HG03135 (cell line): ENCODE measurements around the gene LTA.

Experiments
- ATAC-seq: cut with Tn5 transposase; IDR thresholded peaks from one replicate; pipeline ENCODE4 v1.9.1; 2021; ENCODE audit warnings: mild to moderate bottlenecking, moderate library complexity; ENCODE audit not compliant: unreplicated experiment

LTA gene

DNA sequence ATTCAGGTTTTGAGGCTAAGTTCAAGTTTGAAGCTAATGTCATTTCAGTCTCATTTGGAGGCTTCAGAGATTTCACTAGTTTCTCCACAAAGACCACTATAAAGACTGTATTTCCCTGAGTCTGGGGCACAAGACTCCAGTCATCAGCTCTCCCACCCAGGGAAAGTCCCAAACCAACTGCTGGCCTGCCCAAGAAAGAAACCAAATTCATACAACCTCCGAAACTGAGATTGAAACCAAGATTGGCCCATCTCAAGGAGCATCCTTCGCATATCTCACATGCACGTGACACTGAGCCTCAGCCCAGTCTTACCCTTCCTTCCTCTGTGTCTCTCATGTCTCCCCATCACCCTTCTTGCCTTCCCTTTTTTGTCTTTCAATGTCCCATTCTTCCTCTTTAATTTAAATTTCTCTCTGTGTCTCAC lies 3.5 kb upstream of the LTA start:
- peak; percentile 55 for ATAC-seq

- ATAC-seq: no peak
These were observed 2.1 kb upstream of the LTA start for GRCh38 chr6:31569861-31570536.

DNA sequence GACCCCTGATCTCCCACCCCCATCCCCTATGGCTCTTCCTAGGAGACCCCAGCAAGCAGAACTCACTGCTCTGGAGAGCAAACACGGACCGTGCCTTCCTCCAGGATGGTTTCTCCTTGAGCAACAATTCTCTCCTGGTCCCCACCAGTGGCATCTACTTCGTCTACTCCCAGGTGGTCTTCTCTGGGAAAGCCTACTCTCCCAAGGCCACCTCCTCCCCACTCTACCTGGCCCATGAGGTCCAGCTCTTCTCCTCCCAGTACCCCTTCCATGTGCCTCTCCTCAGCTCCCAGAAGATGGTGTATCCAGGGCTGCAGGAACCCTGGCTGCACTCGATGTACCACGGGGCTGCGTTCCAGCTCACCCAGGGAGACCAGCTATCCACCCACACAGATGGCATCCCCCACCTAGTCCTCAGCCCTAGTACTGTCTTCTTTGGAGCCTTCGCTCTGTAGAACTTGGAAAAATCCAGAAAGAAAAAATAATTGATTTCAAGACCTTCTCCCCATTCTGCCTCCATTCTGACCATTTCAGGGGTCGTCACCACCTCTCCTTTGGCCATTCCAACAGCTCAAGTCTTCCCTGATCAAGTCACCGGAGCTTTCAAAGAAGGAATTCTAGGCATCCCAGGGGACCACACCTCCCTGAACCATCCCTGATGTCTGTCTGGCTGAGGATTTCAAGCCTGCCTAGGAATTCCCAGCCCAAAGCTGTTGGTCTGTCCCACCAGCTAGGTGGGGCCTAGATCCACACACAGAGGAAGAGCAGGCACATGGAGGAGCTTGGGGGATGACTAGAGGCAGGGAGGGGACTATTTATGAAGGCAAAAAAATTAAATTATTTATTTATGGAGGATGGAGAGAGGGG lies 1.4 kb downstream of the LTA start:
- ATAC-seq: no peak

DNA sequence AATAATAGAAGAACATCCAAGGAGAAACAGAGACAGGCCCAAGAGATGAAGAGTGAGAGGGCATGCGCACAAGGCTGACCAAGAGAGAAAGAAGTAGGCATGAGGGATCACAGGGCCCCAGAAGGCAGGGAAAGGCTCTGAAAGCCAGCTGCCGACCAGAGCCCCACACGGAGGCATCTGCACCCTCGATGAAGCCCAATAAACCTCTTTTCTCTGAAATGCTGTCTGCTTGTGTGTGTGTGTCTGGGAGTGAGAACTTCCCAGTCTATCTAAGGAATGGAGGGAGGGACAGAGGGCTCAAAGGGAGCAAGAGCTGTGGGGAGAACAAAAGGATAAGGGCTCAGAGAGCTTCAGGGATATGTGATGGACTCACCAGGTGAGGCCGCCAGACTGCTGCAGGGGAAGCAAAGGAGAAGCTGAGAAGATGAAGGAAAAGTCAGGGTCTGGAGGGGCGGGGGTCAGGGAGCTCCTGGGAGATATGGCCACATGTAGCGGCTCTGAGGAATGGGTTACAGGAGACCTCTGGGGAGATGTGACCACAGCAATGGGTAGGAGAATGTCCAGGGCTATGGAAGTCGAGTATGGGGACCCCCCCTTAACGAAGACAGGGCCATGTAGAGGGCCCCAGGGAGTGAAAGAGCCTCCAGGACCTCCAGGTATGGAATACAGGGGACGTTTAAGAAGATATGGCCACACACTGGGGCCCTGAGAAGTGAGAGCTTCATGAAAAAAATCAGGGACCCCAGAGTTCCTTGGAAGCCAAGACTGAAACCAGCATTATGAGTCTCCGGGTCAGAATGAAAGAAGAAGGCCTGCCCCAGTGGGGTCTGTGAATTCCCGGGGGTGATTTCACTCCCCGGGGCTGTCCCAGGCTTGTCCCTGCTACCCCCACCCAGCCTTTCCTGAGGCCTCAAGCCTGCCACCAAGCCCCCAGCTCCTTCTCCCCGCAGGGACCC lies 2.3 kb downstream of the LTA start:
- ATAC-seq: no peak

DNA sequence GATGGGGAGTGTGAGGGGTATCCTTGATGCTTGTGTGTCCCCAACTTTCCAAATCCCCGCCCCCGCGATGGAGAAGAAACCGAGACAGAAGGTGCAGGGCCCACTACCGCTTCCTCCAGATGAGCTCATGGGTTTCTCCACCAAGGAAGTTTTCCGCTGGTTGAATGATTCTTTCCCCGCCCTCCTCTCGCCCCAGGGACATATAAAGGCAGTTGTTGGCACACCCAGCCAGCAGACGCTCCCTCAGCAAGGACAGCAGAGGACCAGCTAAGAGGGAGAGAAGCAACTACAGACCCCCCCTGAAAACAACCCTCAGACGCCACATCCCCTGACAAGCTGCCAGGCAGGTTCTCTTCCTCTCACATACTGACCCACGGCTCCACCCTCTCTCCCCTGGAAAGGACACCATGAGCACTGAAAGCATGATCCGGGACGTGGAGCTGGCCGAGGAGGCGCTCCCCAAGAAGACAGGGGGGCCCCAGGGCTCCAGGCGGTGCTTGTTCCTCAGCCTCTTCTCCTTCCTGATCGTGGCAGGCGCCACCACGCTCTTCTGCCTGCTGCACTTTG lies 3.3 kb downstream of the LTA start, which contains the start of gene TNF:
Gene TNF, plus strand, starts transcription at position 231 of the 567 bp plus-strand sequence. Its CDS starts 177 bp downstream, at position 408.
- no peak for ATAC-seq

- ATAC-seq: no peak
These were observed 4.0 kb downstream of the LTA start for GRCh38 chr6:31575952-31576685.

- ATAC-seq: no peak
These were observed 4.9 kb downstream of the LTA start for GRCh38 chr6:31576897-31577578.

DNA sequence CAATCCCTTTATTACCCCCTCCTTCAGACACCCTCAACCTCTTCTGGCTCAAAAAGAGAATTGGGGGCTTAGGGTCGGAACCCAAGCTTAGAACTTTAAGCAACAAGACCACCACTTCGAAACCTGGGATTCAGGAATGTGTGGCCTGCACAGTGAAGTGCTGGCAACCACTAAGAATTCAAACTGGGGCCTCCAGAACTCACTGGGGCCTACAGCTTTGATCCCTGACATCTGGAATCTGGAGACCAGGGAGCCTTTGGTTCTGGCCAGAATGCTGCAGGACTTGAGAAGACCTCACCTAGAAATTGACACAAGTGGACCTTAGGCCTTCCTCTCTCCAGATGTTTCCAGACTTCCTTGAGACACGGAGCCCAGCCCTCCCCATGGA lies 5.5 kb downstream of the LTA start:
- no peak for ATAC-seq

- no peak for ATAC-seq
These were observed 6.4 kb downstream of the LTA start for GRCh38 chr6:31578184-31579118.

- ATAC-seq: no peak
These were observed 7.0 kb downstream of the LTA start for GRCh38 chr6:31579119-31579505.

DNA sequence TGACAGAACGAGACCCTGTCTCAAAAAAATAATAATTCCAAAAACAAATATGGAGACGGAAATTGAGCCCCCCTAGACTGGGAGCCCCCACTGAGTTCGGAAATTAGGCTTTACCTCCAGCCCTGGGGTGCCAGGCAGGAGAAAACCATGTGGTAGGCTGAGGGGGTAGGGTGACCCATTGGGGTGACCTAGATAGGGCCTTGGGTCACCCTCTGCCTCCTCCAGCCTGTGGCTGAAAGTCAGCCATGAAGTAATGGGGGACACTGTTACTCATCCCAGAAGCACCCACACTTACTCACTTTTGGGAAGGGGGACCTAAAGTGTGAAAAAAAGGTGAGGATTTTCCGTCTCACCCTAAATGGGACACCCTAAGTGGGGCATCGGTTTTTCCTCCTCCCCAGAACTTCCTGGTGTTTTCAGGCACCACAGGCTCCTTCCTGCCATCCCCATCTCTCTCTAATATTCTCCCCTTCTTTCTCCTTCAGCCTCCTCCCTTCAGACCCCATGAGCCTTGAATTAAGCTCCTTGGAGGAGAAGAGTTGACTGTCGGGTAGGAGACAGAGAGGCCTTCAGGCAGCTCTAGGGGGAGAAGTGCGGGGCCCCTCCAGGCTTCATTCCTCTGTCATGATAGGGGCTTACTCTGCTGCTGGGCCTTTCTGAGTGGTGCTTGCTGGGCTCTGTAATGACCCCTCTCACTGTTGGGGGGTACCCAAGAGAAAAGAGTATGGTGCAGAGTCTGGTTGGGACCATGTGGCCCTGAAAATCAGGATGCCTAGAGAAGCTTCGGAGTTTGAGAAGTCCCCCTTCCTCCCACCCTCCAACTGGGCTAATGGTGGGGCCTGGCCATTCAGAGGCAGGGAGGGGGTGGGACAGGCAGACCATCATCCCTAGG lies 7.7 kb downstream of the LTA start:
- ATAC-seq: no peak

DNA sequence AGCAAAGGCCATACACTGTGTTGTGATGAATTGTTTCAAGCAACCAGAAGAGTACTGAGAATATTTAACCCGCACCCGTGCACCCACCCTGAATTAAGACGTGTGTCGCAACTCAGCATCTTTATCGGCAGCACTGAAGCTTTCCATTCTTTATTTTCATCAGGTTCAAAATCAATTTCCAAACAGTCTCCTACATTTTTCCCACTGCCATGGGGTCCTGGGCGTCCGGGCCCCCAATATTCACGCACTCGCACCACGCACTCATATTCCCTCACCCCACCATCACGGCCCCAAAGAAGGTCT lies 8.3 kb downstream of the LTA start:
- no peak for ATAC-seq

- ATAC-seq: peak; percentile 58
These were observed 8.8 kb downstream of the LTA start for GRCh38 chr6:31580807-31581433.

DNA sequence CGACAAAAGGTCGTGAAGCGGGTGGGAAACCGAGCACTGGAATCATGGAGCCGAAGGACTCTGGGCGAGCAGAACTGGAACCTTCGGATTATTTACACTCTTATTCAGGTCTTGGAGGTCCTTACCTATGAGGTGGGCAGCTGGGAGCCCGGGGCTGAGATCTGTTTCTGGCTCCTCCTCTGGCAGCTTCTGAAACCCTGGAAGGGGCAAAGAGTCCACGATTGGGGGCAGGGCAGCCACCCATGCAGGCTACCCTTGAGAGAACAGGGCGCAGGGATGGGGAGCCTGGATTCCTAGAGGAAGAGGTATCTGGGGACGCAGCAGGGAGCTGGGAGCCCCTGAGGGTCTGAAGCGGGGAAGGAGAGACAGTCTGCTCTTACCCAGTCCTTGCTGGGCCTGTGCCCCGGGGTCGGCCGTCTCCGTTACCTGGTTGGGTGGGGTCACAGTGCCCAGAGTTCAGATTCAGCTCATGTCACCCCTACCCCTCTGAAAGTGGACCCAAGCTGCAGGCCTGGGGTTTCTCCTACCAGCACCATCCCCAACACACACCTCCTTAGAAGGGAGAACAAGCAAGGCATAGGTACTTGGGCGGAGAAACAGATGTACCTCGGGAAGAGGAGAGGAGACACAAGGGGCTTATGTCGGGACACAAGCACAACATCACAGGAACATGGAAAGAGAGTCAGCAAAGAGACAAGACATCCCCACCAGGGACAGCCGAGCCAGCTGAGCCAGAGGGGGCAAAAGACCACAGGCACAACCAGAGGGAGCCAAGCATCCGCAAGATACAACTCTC lies 9.5 kb downstream of the LTA start:
- ATAC-seq: no peak

GRCh38 chr6:31582230-31582643 lies 10.1 kb downstream of the LTA start, which contains the start of gene LTB:
TSS of gene LTB (minus strand) at chr6:31582424. CDS start at chr6:31582417, 7 bp downstream.
- ATAC-seq: no peak

DNA sequence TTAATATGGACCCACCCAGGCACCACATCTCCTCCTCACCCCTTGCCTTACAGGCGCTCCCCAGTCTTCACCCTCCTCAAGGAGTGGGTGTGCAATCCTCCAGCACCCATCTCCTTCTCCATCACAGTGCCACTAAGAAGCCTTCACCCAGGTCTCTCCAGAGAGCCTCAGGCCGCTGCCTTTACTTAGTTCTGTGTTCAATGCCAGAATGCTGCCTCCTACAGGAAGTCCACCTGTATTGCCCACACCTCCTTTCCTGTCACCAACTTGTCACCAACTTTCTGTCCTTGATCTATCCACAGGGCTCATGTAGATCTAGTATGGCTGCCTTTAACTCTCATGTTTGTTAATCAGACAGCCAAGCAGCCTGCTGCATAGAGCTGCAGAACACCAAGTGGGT lies 13.4 kb downstream of the LTA start:
- no peak for ATAC-seq
